ENCODE data around the gene MYO15B.

MYO15B gene

DNA sequence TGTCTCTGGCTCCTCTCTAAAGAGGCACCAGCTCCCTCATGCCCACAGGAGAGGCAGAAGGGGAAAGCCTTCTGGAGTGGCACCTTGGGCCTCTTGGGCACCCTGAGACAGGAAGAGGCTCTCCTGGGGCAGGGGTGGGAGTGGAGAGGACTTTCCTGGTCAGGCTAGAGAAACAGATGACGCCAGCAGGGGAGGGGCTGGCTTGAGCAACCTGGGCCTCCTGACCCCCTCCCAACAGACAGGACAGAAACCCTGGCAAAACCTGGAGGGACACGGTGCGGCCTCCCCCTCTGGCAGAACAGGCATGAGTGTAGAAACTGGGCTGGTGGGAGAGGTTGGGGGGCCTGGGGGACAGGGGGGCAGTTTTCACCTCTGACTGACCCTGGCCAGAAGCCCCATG lies 51.7 kb downstream of the MYO15B start:
- Histone ChIP-seq H3K27ac (ENCODE audit: low read depth, low read length) (no peak overlapping the region), H3K36me3 (ENCODE audit: control insufficient read depth, low read length) (peaks cover 37% of the 10 kb centered on the region), H3K4me2 (ENCODE audit: low read length) (no peak overlapping the region), H3K79me2 (ENCODE audit: control insufficient read depth, low read length) (no peaks in the 10 kb centered on the region), H3K27me3 (ENCODE audit: control insufficient read depth, low read length) (no peaks in the 10 kb centered on the region), H4K20me1 (ENCODE audit: control insufficient read depth, insufficient read depth, low read depth, low read length) (0 out of 2 replicates have a peak, but pooled peaks cover 2% of the 10 kb centered on the region), H3K4me3 (ENCODE audit: low read length) (no peak overlapping the region), H3F3A (ENCODE audit: control insufficient read depth, insufficient read depth) (no peaks in the 10 kb centered on the region), H3K9me3 (ENCODE audit: control insufficient read depth, insufficient read depth, low read length) (no peaks in the 10 kb centered on the region), H3K4me1 (ENCODE audit: control insufficient read depth, low read length) (peaks cover 3% of the 10 kb centered on the region), H3K9me2 (replicated peaks; ENCODE audit: control insufficient read depth, low read length) (no peaks in the 10 kb centered on the region)
- TF ChIP-seq EZH2phosphoT487 (IDR thresholded peaks at IDR 0.05; ENCODE audit: borderline replicate concordance, low read length): no peak
- TF ChIP-seq, protein P1, sequence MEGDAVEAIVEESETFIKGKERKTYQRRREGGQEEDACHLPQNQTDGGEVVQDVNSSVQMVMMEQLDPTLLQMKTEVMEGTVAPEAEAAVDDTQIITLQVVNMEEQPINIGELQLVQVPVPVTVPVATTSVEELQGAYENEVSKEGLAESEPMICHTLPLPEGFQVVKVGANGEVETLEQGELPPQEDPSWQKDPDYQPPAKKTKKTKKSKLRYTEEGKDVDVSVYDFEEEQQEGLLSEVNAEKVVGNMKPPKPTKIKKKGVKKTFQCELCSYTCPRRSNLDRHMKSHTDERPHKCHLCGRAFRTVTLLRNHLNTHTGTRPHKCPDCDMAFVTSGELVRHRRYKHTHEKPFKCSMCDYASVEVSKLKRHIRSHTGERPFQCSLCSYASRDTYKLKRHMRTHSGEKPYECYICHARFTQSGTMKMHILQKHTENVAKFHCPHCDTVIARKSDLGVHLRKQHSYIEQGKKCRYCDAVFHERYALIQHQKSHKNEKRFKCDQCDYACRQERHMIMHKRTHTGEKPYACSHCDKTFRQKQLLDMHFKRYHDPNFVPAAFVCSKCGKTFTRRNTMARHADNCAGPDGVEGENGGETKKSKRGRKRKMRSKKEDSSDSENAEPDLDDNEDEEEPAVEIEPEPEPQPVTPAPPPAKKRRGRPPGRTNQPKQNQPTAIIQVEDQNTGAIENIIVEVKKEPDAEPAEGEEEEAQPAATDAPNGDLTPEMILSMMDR (IDR thresholded peaks at IDR 0.05; ENCODE audit: low read depth, low read length, poor library complexity, severe bottlenecking): no peak

GRCh38 chr17:75639771-75640555 lies 52.4 kb downstream of the MYO15B start:
- H3F3A ChIP-seq (ENCODE audit: control insufficient read depth, insufficient read depth): no peaks in the 10 kb centered on the region
- no peaks in the 10 kb centered on the region for H3K27me3 ChIP-seq (ENCODE audit: control insufficient read depth, low read length)
- TF ChIP-seq, protein P1 (IDR thresholded peaks at IDR 0.05; ENCODE audit: low read depth, low read length, poor library complexity, severe bottlenecking): no peak
- TF ChIP-seq EZH2phosphoT487 (IDR thresholded peaks at IDR 0.05; ENCODE audit: borderline replicate concordance, low read length): no peak
- no peak overlapping the region for H3K4me3 ChIP-seq (ENCODE audit: low read length)
- no peaks in the 10 kb centered on the region for H3K9me3 ChIP-seq (ENCODE audit: control insufficient read depth, insufficient read depth, low read length)
- no peaks in the 10 kb centered on the region for H3K9me2 ChIP-seq (replicated peaks; ENCODE audit: control insufficient read depth, low read length)
- H3K4me2 ChIP-seq (ENCODE audit: low read length): no peak overlapping the region
- no peaks in the 10 kb centered on the region; the same call in 1 of the 2 replicates for H3K4me1 ChIP-seq (ENCODE audit: control insufficient read depth, low read length)
- no peak overlapping the region for H3K27ac ChIP-seq (ENCODE audit: low read depth, low read length)
- H4K20me1 ChIP-seq (ENCODE audit: control insufficient read depth, insufficient read depth, low read depth, low read length): 0 out of 2 replicates have a peak, but pooled peaks cover 2% of the 10 kb centered on the region
- H3K79me2 ChIP-seq (ENCODE audit: control insufficient read depth, low read length): no peaks in the 10 kb centered on the region
- peaks cover 38% of the 10 kb centered on the region for H3K36me3 ChIP-seq (ENCODE audit: control insufficient read depth, low read length)

GRCh38 chr17:75640556-75641119 lies 53.0 kb downstream of the MYO15B start:
- Histone ChIP-seq H3K4me1 (ENCODE audit: control insufficient read depth, low read length) (no peaks in the 10 kb centered on the region), H3F3A (ENCODE audit: control insufficient read depth, insufficient read depth) (no peaks in the 10 kb centered on the region), H3K9me2 (replicated peaks; ENCODE audit: control insufficient read depth, low read length) (no peaks in the 10 kb centered on the region), H3K9me3 (ENCODE audit: control insufficient read depth, insufficient read depth, low read length) (no peaks in the 10 kb centered on the region), H3K4me2 (ENCODE audit: low read length) (no peak overlapping the region), H3K4me3 (ENCODE audit: low read length) (no peak overlapping the region), H3K27ac (ENCODE audit: low read depth, low read length) (no peak overlapping the region), H4K20me1 (ENCODE audit: control insufficient read depth, insufficient read depth, low read depth, low read length) (0 out of 2 replicates have a peak, but pooled peaks cover 2% of the 10 kb centered on the region), H3K36me3 (ENCODE audit: control insufficient read depth, low read length) (peaks cover 45% of the 10 kb centered on the region), H3K27me3 (ENCODE audit: control insufficient read depth, low read length) (no peaks in the 10 kb centered on the region), H3K79me2 (ENCODE audit: control insufficient read depth, low read length) (no peaks in the 10 kb centered on the region; the same call in 1 of the 2 replicates)
- TF ChIP-seq EZH2phosphoT487 (IDR thresholded peaks at IDR 0.05; ENCODE audit: borderline replicate concordance, low read length): no peak
- TF ChIP-seq, protein P1 (IDR thresholded peaks at IDR 0.05; ENCODE audit: low read depth, low read length, poor library complexity, severe bottlenecking): no peak

All from DOHH2 (cell line).